Tibial artery (tissue), 4 donors: Measurements from ENCODE around the gene LPGAT1.

Experiments used
- DNase-seq, 2 donors: peaks; one replicate each; pipeline ENCODE4 v3.0.0-alpha.2; 2019
- H3K27ac ChIP-seq, 2 donors: fragments of 200-600 bp; sonication (generic) in 1 of 2; 1 replicate in 1 of 2; 2 replicates in 1 of 2; pipeline ENCODE4 v1.5.1; 2018 to 2019; ENCODE audit warnings: mild to moderate bottlenecking in 1 of 2
- H3K27me3 ChIP-seq, 2 donors: fragments of 200-600 bp; sonication (generic) in 1 of 2; one replicate each; pipeline versions ENCODE4 v1.5.1 to v1.6.0; 2016 to 2019
- H3K36me3 ChIP-seq, 3 donors: fragments of 200-600 bp; sonication (generic) in 2 of 3; one replicate each; pipeline ENCODE4 v1.5.1; 2016 to 2019; ENCODE audit warnings: mild to moderate bottlenecking in 2 of 3
- H3K4me1 ChIP-seq, 4 donors: fragments of 200-600 bp; sonication (generic) in 2 of 4; 1 replicate in 3 of 4; 2 replicates in 1 of 4; pipeline ENCODE4 v1.5.1; 2016 to 2019
- H3K4me3 ChIP-seq, 2 donors: fragments of 200-600 bp; sonication (generic) in 1 of 2; 1 replicate in 1 of 2; 2 replicates in 1 of 2; pipeline ENCODE4 v1.5.1; 2018 to 2019; ENCODE audit warnings: mild to moderate bottlenecking in 2 of 2
- H3K9me3 ChIP-seq, 3 donors: fragments of 200-600 bp; sonication (generic) in 1 of 3; one replicate each; pipeline ENCODE4 v1.5.1; 2016 to 2019
- CTCF ChIP-seq, 2 experiments: fragments of 200-600 bp in 1 of 2; fragments of 450-650 bp in 1 of 2; IDR thresholded peaks; one replicate each; pipeline ENCODE4 v1.5.1; 2017 to 2019; ENCODE audit warnings: antibody characterized with exemption in 2 of 2, mild to moderate bottlenecking in 1 of 2, moderate library complexity in 1 of 2
- intact Hi-C: fragments of 100-400 bp; cut with DNase I; formaldehyde crosslinking; loops from one replicate; pipeline ENCODE4 v1.15.0; 2023; ENCODE audit warnings: low total_unique reads

LPGAT1 gene

GRCh38 chr1:211732293-211732980 is 98.1 kb downstream of the LPGAT1 start:
- H3K4me3 ChIP-seq = no peak overlapping the region
- TF ChIP-seq CTCF (IDR thresholded peaks at IDR 0.05) = no peak
- DNase-seq = no peak
- intact Hi-C loops = no loop called here
- H3K27me3 ChIP-seq = no peaks in the 10 kb centered on the region
- H3K9me3 ChIP-seq = no peaks in the 10 kb centered on the region
- H3K4me1 ChIP-seq = peaks cover 0 to 10% (median 5%) of the 10 kb centered on the region in 4 donors
- H3K27ac ChIP-seq = no peak overlapping the region
- no peaks in the 10 kb centered on the region for H3K36me3 ChIP-seq

GRCh38 chr1:211731456-211732292 is 98.9 kb downstream of the LPGAT1 start:
- Histone ChIP-seq H3K27me3 (no peaks in the 10 kb centered on the region), H3K36me3 (no peaks in the 10 kb centered on the region), H3K4me3 (no peak overlapping the region), H3K9me3 (no peaks in the 10 kb centered on the region), H3K4me1 (peaks cover 0 to 10% (median 5%) of the 10 kb centered on the region in 4 donors), H3K27ac (no peak overlapping the region)
- intact Hi-C loops = no loop called here
- no peak for DNase-seq
- no peak for TF ChIP-seq CTCF (IDR thresholded peaks at IDR 0.05)

- TF ChIP-seq CTCF (IDR thresholded peaks at IDR 0.05) = no peak
- no peaks in the 10 kb centered on the region for H3K9me3 ChIP-seq
- H3K36me3 ChIP-seq = no peaks in the 10 kb centered on the region
- intact Hi-C loops = no loop called here
- H3K4me3 ChIP-seq = no peak overlapping the region
- H3K27me3 ChIP-seq = no peaks in the 10 kb centered on the region
- peaks cover 0 to 3% (median 1%) of the 10 kb centered on the region in 4 donors for H3K4me1 ChIP-seq
- no peak for DNase-seq
- no peak overlapping the region for H3K27ac ChIP-seq
Measured at GRCh38 chr1:211730347-211730746, 100.2 kb downstream of the LPGAT1 start.

- Histone ChIP-seq H3K9me3 (no peaks in the 10 kb centered on the region), H3K4me1 (no peaks in the 10 kb centered on the region), H3K4me3 (no peak overlapping the region), H3K27ac (no peak overlapping the region), H3K27me3 (no peaks in the 10 kb centered on the region), H3K36me3 (no peaks in the 10 kb centered on the region)
- no peak for TF ChIP-seq CTCF (IDR thresholded peaks at IDR 0.05)
- intact Hi-C loops = no loop called here
- no peak for DNase-seq
Measured at GRCh38 chr1:211729238-211729637, 101.3 kb downstream of the LPGAT1 start.

GRCh38 chr1:211726467-211726995 is 104.0 kb downstream of the LPGAT1 start:
- no peak for DNase-seq
- H3K9me3 ChIP-seq = no peaks in the 10 kb centered on the region
- intact Hi-C loops = no loop called here
- H3K4me3 ChIP-seq = no peak overlapping the region
- H3K27me3 ChIP-seq = no peaks in the 10 kb centered on the region
- no peak overlapping the region for H3K27ac ChIP-seq
- no peak for TF ChIP-seq CTCF (IDR thresholded peaks at IDR 0.05)
- H3K36me3 ChIP-seq = no peaks in the 10 kb centered on the region
- H3K4me1 ChIP-seq = no peaks in the 10 kb centered on the region
